ENCODE measurements around the gene TGM2.

TGM2 gene

GRCh38 chr20:38091441-38092216, 73.4 kb downstream of the TGM2 start:
- DNase-seq (ENCODE audit: low spot score) = no peak

DNA sequence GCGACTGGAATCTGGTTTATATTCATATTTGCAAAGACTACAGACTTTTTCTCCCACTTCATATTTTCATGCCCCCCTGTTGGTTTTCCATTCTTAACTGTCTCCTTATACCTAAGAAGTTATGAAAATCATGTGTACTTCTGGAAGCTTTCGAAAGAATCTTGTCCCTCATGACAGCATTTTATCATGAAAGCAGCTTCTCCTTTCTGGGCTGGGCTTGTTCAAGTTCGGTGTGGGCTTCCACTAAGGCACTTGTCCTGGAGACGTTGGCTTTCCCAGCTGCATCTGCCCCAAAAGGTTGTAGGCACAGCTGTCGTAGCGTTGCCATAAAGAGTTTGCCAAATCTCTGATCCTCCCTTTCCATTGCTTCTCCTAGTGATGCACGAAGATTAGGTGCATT, 75.0 kb downstream of the TGM2 start:
- no peak for DNase-seq (ENCODE audit: low spot score)

DNA sequence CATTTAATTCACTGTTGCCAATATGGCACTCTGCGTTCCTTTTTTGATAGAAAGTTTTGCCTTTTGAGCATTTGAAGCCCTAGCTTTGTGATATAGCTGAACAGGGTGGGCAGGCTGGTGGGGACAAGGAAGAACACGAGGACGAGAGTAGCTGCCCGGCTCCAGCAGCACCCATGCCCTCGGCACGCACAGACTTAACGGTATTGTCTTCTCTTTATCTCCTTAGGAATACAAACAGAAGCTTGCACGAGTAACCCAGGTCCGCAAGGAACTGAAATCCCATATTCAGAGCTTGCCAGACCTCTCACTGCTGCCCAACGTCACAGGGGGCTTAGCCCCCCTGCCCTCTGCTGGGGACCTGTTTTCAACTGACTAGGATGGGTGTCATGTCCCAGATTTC, 75.6 kb downstream of the TGM2 start:
- DNase-seq (ENCODE audit: low spot score) = no peak

DNA sequence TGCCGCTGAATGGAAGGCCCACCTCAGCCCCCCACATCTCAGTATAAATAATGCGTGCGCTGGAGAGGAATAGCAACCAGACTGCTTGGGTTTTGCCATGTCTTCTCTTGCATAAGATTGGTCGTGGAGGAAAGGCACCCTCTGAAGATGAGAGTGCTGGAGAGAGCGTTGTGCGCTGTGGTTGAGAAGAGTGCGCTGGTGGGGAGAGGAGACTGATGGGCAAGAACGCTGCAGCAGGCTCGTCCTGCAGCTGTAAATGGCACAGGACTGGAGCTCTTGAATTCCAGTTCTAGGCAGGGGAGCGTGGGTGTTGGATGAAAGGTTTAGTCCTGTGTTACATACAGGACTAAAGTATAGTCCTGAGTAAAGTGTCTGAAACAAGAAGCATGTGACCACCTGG, 80.0 kb downstream of the TGM2 start:
- no peak for DNase-seq (ENCODE audit: low spot score)

DNA sequence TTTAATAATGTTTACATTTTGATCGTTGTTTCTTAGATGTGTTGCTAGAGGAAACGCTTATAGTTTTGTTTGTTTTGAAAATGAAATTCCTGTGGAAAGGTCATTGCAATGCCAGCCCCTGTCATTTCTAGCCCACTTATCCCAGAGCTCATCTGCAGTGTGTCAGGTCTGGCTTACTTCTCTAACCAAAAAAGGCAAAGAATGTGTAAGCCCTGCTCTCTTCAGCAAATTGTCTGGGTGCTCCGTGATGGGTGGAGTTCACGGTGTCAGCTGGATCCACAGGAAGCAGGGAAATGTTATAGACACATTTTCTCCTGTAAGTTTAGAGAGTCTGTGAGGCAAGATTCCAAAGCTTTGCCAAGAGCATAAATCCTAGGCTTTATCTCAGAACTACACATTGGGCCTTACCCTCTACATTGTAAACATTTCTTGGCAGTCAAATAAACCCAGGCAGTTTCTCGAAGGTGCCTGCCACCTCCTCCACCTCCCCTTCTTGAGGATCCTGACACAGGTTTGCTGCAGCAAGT, 80.6 kb downstream of the TGM2 start:
- no peak for DNase-seq (ENCODE audit: low spot score)

- no peak for DNase-seq (ENCODE audit: low spot score)
Observed at GRCh38 chr20:38083338-38084048, 81.6 kb downstream of the TGM2 start.

DNA sequence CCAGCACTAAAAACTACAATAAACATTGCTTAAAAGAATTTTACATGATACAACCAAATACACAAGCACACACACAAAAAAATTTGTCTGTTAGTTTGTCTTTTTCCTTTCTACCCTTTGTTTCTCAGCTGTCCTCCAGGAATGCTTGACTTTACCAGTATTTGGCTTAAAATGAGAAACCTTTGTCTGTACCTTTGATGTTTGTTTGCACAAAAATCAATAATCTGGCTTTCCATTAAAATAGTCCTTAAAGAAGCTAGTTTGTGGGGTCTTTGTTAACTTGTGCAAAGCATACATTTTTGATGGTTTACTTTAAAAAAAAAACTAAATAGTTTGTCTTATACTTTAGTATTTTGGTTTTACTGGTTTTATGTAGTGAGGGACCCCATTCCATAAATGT, 82.2 kb downstream of the TGM2 start:
- no peak for DNase-seq (ENCODE audit: low spot score)

DNA sequence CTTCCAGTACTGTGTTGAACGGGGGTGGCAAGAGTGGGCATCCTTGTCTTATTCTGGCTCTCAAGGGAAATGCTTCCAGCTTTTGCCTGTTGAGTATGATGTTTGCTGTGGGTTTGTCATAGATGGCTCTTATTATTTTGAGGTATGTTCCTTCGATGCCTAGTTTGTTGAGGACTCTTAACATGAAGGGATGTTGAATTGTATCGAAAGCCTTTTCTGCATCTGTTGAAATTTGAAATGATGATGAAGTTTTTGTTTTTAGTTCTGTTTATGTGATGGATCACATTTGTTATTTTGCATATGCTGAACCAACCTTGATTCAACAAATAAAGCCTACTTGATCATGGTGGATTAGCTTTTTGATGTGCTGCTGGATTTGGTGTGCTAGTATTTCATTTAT, 83.5 kb downstream of the TGM2 start:
- DNase-seq (ENCODE audit: low spot score) = no peak

DNA sequence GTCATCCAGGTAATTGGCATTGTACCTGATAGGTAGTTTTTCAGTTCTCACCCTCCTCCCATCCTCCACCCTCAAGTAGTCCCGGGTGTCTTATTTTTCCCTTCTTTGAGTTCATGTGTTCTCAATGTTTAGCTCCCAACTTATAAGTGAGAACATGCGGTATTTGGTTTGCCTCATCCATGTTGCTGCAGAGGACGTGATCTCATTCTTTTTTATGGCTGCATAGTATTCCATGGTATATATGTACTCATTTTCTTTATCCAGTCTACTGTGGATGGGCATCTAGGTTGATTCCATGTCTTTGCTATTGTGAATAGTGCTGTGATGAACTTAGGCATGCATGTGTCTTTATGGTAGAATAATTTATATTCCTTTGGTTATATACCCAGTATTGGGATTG, 85.7 kb downstream of the TGM2 start:
- no peak for DNase-seq (ENCODE audit: low spot score)

DNA sequence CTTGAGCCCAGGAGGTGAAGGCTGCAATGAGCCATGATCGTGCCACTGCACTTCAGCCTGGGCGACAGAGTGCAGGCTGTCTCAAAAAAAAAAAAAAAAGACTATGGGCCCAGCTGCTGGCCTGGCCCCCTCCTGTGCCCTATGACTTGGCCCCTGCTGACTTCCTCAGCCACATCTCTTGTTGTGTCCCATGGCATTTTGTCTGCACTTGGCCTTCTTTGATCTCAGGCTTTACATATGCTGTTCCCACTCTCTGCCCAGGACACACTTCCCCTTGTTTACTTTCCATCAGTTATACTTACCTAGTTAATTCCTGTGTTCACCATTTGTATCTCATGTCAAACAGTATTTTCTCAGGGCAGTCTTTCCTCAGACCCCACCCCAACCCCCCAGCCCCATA, 87.0 kb downstream of the TGM2 start:
- DNase-seq (ENCODE audit: low spot score) = no peak
